ENCODE data around the gene CDCA3.
"Not testable (repeated sequence)": the region's sequence is repeated elsewhere in the genome, so short reads cannot be mapped to it uniquely, and the experiment has no call there.

Gene CDCA3

DNA sequence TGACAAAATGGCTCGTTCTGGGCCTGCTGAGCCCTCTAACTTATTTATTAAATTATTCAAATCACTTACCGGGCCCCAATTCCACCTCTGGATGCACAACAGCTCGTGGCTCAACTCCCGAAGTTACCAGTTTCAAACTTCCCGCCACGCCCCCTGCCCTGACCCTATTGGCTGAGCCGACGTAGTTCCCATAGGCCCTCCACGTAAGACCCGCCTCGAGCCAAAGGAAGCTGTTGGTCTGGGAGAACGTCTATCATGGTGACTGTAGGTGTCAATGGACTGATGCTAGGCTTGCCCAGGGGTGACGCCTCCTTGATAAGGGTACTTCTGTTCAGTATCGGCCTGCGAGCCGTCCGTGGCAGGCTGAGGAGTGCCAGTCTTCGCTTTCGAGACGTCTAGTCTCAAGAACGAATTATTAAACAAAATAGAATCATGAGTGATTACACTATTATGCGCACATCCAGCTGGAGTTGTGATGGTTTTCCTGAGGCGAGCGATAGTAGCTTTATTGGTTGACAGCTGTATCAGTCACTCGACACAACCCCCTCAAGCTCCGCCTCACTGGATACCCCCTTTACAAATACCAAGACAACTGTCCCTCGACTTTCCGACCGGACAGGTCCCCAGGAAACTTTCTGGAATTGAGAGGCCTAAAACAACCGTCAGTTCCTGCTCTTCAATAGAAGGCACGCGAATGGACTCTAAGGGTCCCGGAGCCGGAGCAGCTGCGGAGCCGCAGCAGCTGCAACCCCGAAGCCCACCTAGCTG lies at the start of gene CDCA3:
Gene CDCA3 (minus strand): TSS at position 134 of the 768 bp plus-strand sequence. CDS start 334 bp downstream, outside the sequence.
- peak; percentile 95 for DNase-seq

- DNase-seq, result no peak
Measured at GRCh38 chr12:6899837-6900519, 48.9 kb upstream of the CDCA3 start.

GRCh38 chr12:6899427-6899826 lies 48.3 kb upstream of the CDCA3 start:
- DNase-seq, result no peak

- no peak for DNase-seq
Measured at GRCh38 chr12:6896846-6897435, 45.9 kb upstream of the CDCA3 start.

- no peak for DNase-seq
Measured at GRCh38 chr12:6894321-6894720, 43.2 kb upstream of the CDCA3 start.

DNA sequence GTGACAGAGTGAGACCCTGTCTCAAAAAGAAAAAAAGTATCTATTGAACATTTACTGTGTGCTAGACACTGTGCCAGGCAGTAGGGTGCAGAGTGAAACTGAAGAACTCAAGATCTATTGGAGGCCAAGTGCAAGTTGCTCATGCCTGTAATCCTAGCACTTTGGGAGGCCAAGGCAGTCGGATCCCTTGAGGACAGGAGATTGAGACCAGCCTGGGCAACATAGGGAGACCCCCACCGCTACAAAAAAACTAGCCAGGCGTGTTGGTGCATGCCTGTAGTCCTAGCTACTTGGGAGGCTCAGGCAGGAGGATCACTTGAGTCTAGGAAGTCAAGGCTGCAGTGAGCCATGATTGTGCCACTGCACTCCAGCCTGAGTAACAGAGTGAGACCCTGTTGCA lies 41.6 kb upstream of the CDCA3 start:
- DNase-seq, result not testable (repeated sequence)

GRCh38 chr12:6891646-6892001 lies 40.5 kb upstream of the CDCA3 start:
- peak in 1 of 2 experiments; percentile 48 for DNase-seq

DNA sequence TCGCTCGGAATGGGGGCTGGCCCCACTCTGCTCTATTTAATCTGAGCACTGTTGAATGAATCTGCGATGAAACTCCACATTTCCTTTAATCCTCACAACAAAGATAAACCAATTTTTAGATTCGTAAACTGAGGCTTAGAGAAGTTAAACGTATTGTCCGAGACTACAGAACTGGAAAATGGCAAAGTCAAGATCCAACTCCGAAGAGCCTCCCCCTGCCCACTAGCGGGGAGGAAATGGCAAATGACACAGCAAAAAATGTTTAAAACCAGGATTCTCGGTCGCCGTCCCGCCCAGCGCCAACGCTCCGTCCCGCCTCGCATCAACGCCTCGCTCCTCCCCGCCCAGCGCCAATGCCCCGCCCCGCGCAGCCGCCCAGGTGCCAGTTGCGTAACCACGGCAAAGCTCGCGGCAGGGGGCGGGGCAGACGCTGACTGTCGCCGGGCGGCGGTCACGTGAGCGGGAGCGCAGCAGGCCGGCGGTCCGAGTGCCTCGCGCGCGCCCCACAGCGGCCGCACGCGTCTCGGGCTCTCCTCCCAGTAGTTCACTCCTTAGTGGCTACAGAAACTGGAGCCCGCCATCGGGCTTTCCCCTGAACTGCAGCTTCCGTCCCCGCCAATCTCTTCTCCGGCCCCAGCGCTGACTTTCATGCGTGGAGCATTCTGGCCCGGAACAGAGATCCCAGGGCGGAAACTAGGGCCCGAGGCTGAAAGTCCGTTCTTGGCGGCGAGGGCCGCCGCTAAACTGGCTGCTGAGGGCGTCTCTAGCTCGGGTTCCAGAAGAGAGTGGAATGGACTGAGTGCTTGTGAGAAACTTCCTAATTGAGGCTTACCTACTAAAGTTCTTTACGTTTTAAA lies 39.9 kb upstream of the CDCA3 start:
- peak; percentile 98 to 99 for DNase-seq

DNA sequence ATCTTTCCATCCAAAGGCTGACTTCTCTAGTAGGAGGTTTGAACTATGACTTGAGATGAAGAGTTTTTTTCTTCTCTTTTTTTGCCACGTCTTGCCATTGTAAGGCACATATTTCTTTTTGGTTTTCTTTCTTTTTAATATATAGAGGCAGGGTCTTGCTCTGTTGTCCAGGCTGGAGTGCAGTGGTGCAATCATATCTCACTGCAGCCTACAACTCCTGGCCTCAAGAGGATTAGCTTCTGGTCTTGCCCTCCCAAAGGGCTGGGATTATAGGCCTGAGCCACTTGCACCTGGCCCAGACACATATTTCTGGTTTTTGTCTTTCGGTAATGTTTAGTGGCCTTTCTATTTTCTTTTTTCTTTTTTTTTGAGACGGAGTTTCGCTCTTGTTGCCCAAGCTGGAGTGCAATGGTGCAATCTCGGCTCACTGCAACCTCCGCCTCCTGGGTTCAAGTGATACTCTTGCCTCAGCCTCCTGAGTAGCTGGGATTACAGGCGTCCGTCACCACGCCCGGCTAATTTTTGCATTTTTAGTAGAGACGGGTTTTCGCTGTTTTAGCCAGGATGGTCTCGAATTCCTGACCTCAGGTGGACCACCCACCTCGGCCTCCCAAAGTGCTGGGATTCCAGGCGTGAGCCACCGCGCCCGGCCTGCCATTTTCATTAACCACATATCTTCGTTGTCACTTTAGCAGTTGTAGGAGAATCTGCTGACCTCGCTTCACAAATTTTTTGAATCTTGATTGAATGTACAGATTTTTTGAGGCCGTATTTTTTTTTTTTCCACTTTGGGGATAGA lies 38.9 kb upstream of the CDCA3 start:
- DNase-seq, result not testable (repeated sequence)

GRCh38 chr12:6888794-6889193 lies 37.7 kb upstream of the CDCA3 start:
- not testable (repeated sequence) for DNase-seq

DNA sequence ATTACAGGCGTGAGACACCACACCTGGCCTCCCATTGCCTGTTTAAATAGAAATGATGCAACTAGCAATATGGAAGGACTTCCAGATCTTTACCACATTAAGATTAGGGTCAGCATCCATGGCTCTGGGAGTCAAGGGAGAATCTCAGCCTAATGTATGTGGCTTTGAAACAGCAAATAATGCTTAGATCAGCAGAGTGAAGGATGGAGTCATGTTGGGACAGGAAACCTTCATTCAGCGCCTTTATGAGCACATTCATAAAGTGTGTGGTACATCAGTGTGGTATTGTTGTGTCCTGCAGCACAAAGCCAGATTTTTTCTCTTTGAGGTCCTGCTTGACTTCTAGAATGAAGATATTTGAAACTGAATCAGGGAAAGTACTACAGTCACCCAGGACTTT lies 37.3 kb upstream of the CDCA3 start:
- no peak for DNase-seq

- no peak for DNase-seq
Measured at GRCh38 chr12:6887460-6887859, 36.4 kb upstream of the CDCA3 start.

DNA sequence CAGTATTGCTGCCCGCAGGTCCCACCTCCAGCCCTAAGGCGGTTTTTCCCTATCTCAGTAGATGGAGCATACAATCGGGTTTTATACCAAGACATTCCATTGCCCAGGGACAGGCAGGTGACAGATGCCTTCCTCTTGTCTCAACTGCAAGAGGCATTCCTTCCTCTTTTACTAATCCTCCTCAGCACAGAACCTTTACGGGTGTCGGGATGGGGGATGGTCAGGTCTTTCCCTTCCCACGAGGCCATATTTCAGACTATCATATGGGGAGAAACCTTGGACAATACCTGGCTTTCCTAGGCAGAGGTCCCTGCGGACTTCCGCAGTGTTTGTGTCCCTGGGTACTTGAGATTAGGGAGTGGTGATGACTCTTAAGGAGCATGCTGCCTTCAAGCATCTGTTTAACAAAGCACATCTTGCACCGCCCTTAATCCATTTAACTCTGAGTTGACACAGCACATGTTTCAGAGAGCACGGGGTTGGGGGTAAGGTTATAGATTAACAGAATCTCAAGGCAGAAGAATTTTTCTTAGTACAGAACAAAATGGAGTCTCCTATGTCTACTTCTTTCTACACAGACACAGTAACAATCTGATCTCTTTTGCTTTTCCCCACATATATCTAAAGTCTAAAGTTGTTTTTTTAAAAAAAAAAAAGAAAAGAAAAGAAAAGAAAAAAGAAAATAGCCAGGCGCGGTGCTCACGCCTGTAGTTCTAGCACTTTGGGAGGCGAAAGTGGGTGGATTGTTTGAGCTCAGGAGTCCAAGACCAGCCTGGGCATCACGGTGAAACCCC lies 35.3 kb upstream of the CDCA3 start:
- not testable (repeated sequence) for DNase-seq

GRCh38 chr12:6884539-6884938 lies 33.5 kb upstream of the CDCA3 start:
- no peak for DNase-seq

- no peak for DNase-seq
Measured at GRCh38 chr12:6883683-6884082, 32.6 kb upstream of the CDCA3 start.

DNA sequence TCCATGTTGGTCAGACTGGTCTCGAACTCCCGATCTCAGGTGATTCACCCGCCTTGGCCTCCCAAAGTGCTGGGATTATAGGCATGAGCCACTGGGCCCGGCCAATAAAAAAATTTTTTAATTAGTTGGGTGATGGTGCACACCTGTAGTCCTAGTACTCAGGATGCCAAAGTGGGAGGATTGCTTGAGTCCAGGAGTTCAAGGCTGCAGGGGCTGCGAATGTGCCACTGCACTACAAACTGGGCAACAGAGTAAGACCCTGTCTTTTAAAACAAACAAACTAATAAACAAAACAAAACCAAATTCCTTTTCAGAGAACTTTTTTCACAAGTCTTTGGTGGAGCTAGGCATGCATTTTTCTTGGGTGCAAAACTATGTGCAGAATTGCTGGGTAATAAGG lies 32.2 kb upstream of the CDCA3 start:
- DNase-seq, result no peak

DNA sequence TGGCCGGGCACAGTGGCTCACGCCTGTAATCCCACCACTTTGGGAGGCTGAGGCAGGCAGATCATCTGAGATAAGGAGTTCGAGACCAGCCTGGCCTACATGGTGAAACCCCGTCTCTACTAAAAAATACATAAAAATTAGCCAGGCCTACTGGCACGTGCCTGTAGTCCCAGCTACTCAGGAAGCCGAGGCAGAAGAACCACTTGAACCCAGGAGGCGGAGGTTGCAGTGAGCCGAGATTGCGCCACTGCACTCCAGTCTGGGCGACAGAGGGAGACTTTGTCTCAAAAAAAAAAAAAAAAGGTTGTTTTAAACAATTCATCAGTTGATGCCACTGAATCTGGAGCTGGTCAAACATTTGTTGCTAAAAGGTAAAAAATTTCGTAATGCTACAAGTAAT lies 28.7 kb upstream of the CDCA3 start:
- not testable (repeated sequence) for DNase-seq

GRCh38 chr12:6874015-6874368 lies 22.9 kb upstream of the CDCA3 start:
- not testable (repeated sequence) for DNase-seq

DNA sequence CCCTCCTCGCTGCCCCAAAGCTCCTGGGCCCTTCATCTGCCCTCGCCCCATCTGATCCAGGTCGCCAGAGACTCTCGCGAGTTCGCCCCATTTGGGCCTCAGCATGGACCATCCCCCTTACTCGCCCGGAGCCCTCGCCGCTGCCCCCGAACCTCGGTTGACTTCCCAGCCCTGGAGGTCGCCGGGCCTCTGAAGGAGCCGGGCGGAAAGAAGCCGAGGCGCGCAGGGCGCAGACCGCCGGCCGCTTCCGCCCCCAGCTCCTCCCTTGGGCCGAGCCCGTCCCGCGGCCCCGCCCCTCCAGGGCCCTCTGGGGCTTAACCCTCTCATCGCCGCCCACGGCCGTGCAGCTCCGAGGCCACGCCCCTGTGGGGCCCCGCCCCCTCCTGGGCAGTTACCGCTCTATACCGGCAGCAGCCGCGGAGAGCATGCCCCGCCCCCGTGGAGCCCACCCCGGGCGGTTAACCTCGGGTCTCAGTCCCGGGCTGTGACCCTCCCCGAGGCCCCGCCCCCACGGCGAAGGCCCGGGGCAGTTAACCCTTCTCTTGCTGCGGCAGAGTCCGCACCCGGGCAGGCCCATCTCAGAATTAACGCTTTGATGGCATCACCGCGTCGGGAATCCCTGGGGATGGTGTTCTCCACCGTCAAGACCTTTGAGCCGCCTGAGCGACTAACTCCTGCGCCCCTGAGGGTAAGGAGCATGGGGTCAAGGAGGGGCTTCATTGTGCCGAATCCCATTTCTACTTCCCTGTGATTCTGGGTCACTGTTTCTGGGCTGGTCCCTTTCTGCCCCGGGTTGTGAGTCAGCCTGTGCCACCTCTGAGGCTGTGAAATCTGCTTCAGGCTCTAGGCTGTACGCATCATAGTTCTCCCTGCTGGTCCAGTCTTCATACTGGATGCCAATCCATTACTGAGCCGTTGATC lies 22.3 kb upstream of the CDCA3 start, which contains the start of gene SPSB2:
Gene SPSB2 (minus strand): TSS at position 210 of the 921 bp plus-strand sequence. CDS start 402 bp downstream, outside the sequence.
- peak; percentile 99 to 100 for DNase-seq

Measured in activated T-cell treated with anti-CD3 and anti-CD28 coated beads, Interleukin-2, amount 50 U/mL, for 48 hours (primary cell).